ENCODE measurements around the gene CHST9. TPM values are rescaled to one million over a fixed set of nuclear protein-coding genes. Genes with fewer than 3 reads are reported as not detected.
"Not testable (repeated sequence)": the region's sequence is repeated elsewhere in the genome, so short reads cannot be mapped to it uniquely, and the experiment has no call there.

CHST9 gene
- total and polyA plus RNA-seq, 5 experiments from 2014 or later = not detected

DNA sequence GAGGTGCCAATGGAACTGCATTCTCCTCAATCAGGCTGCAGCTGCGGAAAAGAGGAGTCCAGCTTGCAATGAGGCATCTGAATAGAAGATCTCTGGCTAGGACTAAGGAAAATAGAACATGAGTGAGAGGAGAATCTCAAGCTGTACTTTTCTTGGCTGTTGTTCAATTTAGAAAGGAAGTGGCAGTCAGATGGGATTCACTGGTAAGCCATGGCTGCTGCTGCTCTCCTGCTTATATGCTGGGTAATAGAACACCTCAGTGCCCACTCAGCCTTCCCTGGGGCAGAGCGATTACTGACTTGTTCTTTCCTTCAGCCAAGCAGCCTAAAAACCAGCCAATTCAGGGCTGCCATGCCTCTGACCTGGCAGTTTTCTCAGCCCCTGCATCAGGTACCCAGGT, 17.6 kb upstream of the CHST9 start:
- POLR2A ChIA-PET = no interaction called here

DNA sequence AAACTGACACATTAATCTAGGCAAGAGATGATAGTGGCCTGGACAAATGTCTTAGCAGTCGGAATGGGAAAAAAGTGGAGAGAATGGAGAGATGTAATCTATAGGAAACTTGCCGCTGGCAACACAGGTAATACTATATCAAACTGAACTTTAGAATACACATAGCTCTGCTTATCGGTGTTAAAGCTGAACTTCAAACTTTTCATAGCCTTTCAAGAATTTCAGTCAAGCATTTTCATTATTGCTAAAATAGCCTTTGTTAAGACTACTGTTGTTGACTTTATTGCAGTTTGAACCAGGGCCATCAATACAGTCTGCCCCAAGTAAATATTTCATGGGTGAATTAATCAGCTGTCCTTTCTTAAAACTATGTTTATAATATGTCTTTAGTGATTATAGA, 12.9 kb upstream of the CHST9 start:
- Mint-ChIP-seq H3K27ac (no peak overlapping the region), H3K36me3 (no peaks in the 10 kb centered on the region), H3K27me3 (no peaks in the 10 kb centered on the region), H3K4me1 (no peaks in the 10 kb centered on the region), H3K4me3 (no peak overlapping the region), H3K9me3 (peaks cover 0 to 12% (median 6%) of the 10 kb centered on the region in 9 donors)
- POLR2A ChIA-PET = no interaction called here
- DNase-seq (no peak), ATAC-seq (no peak)

More for the DNA sequence above, 17.6 kb upstream of the CHST9 start:
- Mint-ChIP-seq H3K27me3 (no peaks in the 10 kb centered on the region), H3K27ac (no peak overlapping the region), H3K4me1 (no peaks in the 10 kb centered on the region), H3K36me3 (no peaks in the 10 kb centered on the region), H3K4me3 (no peak overlapping the region), H3K9me3 (peaks cover 0 to 16% (median 3%) of the 10 kb centered on the region in 9 donors)
- no peak for ATAC-seq
- DNase-seq = no peak

DNA sequence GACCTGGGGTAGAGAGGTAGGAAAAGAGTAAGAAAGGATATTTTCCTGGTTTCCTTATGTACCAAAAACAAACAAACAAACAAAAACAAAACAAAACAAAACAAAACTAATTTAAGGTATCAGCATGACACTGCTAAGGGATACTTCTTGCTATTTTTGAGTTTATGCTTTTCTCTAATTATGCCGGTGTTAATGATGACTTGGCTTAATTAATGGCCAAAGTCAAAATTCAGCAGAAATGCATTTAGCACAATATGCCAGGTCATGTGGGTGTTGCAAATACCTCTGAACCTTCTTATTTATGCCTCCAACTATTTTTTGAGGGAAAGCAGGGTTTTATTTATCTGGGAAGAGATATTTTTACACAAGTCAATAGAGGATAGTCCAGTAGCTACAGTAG, 3.2 kb upstream of the CHST9 start:
- peaks cover 0 to 14% (median 6%) of the 10 kb centered on the region in 9 donors for H3K9me3 Mint-ChIP-seq
- peaks cover 0 to 2% (median under 1%) of the 10 kb centered on the region in 4 donors for H3K4me1 Mint-ChIP-seq
- peaks cover 0 to 2% (median 0%) of the 10 kb centered on the region in 3 donors for H3K36me3 Mint-ChIP-seq
- POLR2A ChIA-PET = no interaction called here
- no peak for ATAC-seq
- no peak overlapping the region for H3K4me3 Mint-ChIP-seq
- no peak for DNase-seq
- H3K27me3 Mint-ChIP-seq = peaks cover 14 to 36% (median 20%) of the 10 kb centered on the region in 5 donors
- H3K27ac Mint-ChIP-seq = no peak overlapping the region

DNA sequence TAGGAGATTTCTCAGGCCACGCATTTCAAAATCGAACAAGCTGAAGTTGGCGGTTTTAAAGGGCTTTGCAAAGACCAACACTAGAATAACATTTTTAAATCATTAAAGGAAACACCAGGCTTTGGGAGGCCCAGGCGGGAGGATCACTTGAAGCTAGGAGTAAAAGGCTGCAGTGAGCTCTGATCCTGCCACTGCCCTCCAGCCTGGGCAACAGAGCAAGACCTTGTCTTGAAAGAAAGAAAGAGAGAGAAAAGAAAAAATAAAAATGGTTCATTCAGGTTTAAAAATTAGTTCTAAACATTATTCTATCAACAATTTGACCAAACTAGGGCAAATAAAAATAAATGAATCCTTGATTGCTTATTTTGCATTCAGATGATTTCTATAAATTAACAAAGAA, 789 bp upstream of the CHST9 start:
- H3K27ac Mint-ChIP-seq = no peak overlapping the region
- no peak for ATAC-seq
- peaks cover 0 to 2% (median under 1%) of the 10 kb centered on the region in 4 donors for H3K4me1 Mint-ChIP-seq
- POLR2A ChIA-PET = no interaction called here
- DNase-seq = no peak
- H3K9me3 Mint-ChIP-seq = peaks cover 0 to 16% (median 6%) of the 10 kb centered on the region in 9 donors
- no peak overlapping the region for H3K4me3 Mint-ChIP-seq
- peaks cover 0 to 4% (median 0%) of the 10 kb centered on the region in 3 donors for H3K36me3 Mint-ChIP-seq
- peaks cover 19 to 43% (median 21%) of the 10 kb centered on the region in 5 donors for H3K27me3 Mint-ChIP-seq

DNA sequence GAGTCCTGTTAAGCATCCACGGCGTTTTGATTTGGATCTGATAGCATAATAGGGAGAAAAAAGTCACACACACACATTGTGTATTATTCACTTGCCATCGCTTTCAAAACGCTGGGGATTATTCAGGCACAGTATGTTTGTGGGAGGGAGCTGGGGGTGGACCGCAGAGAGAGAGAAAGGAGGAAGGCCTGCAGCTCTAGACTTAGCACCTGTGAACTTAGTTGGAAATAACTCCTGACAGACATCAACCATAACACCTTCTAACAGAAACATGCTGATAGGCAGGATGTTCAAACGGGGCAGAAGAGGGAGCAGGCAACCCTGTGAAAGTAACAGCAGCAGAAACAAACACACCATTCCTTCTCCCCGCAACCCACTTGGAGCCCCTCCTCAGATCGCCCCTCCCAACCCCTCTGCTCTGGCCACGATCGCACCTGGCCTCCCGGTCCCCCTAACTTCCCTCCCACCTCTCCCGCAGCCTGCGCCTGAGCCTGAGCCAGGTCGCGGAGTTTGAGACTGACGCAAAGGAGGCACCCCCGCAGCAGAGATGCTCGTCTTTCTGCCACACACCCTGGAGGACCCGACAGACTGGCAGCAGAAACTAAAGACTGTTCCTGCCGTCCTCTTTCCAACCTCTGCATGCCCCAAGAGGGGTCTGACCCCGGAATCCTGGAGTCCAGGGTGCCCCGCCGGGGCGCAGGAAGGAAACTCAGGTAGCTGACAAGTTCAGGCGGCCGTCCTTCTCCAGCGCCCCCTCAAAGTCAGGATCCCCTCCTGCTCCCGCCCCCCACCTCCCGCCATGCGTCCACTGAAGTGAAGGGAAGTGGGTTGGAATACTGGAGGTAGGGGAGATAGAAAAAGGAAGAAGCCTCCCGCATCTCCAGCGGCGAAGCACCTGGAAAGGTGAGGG, 738 bp downstream of the CHST9 start:
- H3K27me3 Mint-ChIP-seq = peaks cover 19 to 43% (median 21%) of the 10 kb centered on the region in 5 donors
- no peak for DNase-seq
- ATAC-seq = no peak
- H3K27ac Mint-ChIP-seq = no peak overlapping the region
- peaks cover 0 to 16% (median 6%) of the 10 kb centered on the region in 9 donors for H3K9me3 Mint-ChIP-seq
- H3K36me3 Mint-ChIP-seq = peaks cover 0 to 4% (median 0%) of the 10 kb centered on the region in 3 donors
- POLR2A ChIA-PET = no interaction called here
- no peak overlapping the region for H3K4me3 Mint-ChIP-seq
- peaks cover 0 to 2% (median under 1%) of the 10 kb centered on the region in 4 donors for H3K4me1 Mint-ChIP-seq

DNA sequence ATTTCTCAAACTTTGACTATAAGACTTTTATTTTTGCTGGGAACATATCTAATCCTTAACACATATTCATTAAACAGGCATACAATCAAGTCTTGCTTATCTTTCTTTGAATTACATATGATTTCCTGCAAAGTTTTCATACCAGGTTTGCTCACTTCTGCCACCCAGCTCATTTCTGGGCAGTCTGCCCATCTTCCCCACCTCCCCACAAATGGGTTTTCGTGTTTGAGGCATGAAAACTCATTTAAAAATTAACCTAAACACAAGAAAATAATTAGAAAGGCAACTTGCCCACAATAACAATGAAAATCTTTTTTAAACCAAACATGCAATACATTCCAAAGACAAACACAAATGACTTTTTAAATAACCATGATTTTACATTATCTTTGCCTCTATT, 3.4 kb downstream of the CHST9 start:
- DNase-seq (no peak), ATAC-seq (no peak)
- Mint-ChIP-seq H3K36me3 (peaks cover 0 to 4% (median 0%) of the 10 kb centered on the region in 3 donors), H3K27me3 (peaks cover 18 to 37% (median 21%) of the 10 kb centered on the region in 5 donors), H3K4me3 (no peak overlapping the region), H3K4me1 (peaks cover 0 to 2% (median under 1%) of the 10 kb centered on the region in 4 donors), H3K27ac (no peak overlapping the region), H3K9me3 (peaks cover 0 to 16% (median 6%) of the 10 kb centered on the region in 9 donors)
- POLR2A ChIA-PET = no interaction called here

DNA sequence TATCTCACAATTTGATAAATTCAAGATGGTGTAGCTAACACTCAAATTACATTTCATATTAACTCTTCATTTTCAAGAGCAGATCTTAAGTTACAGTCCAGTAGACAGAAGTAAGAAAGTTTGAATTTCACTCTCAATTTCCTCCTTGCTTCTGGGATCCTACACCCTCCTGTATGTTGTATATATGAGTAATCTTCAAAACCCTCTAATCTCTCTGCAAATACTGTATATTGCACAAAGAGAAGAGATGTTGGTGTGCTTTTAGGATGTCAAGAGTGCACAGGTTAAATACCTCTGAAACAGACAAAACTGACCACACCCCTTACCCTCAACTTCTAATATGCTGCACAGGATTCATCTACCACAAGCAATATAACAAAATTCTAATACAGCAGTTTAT, 6.7 kb downstream of the CHST9 start:
- Mint-ChIP-seq H3K27me3 (peaks cover 2 to 8% (median 6%) of the 10 kb centered on the region in 5 donors), H3K27ac (no peak overlapping the region), H3K4me1 (no peaks in the 10 kb centered on the region), H3K9me3 (peaks cover 0 to 19% (median 2%) of the 10 kb centered on the region in 9 donors), H3K4me3 (no peak overlapping the region), H3K36me3 (peaks cover 0 to 2% (median 0%) of the 10 kb centered on the region in 3 donors)
- POLR2A ChIA-PET = no interaction called here
- ATAC-seq (no peak), DNase-seq (no peak)

DNA sequence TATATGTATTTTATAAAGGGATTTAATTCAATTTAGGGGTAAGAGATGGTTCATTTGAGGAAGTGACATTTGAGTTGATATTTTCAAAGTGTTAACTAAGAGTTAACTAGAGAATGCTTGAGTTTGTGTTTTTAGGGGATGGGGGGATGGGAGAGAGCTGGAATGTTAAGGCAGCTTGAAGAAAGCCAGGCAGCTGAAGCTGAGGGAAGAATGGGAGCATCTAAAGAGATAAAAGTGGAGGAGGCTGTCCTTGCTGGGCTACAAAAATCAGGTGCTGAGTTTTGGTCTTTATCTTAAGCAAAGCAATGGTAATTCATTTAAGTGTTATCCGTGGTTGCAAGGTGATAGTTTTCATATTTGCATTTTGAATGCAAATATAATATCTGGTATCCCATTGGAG, 9.2 kb downstream of the CHST9 start:
- DNase-seq (no peak), ATAC-seq (no peak)
- Mint-ChIP-seq H3K4me1 (no peaks in the 10 kb centered on the region), H3K27ac (no peak overlapping the region), H3K27me3 (no peaks in the 10 kb centered on the region), H3K4me3 (no peak overlapping the region), H3K36me3 (no peaks in the 10 kb centered on the region), H3K9me3 (peaks cover 0 to 19% (median 0%) of the 10 kb centered on the region in 9 donors)
- POLR2A ChIA-PET = no interaction called here

DNA sequence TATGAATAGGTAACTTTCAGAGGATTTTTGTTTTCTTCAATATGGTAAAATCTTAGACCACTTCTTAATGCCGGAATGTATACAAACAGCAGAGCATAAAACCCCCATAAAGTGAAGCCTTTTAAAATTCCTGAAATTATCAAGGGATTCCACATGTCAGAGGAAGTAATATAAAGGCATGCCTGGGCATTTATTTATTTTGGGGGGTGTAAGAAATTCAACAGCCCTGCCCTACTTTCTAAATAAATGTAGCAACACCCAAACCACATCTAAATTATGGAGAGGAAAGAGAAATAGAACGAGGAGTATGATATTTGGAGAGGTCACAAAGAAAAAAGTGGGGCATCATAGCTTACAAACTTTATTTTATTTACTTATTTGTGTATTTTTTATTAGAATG, 9.9 kb downstream of the CHST9 start:
- Mint-ChIP-seq H3K27me3 (no peaks in the 10 kb centered on the region), H3K4me1 (no peaks in the 10 kb centered on the region), H3K4me3 (no peak overlapping the region), H3K36me3 (no peaks in the 10 kb centered on the region), H3K9me3 (peaks cover 0 to 19% (median 0%) of the 10 kb centered on the region in 9 donors), H3K27ac (no peak overlapping the region)
- POLR2A ChIA-PET = no interaction called here
- no peak for ATAC-seq
- DNase-seq = no peak

DNA sequence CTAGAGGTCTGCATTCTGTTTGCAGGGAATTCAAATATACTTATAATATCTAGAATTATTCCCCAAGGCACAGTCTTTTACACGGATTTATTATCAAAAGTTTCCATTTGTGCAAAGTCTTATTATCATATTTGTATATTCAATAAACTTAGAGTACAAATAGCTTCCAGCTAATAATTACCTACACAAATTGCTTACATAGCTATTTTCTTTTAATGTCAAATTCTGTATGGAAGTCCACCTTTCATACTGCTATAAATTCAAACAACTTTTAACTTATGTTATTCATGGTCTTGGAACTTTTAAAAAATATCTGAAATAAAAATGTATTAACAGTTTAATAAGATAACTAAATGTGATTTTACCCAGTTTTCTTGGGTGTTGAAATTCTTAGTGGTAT, 13.1 kb downstream of the CHST9 start:
- Mint-ChIP-seq H3K27ac (no peak overlapping the region), H3K9me3 (peaks cover 0 to 19% (median 6%) of the 10 kb centered on the region in 9 donors), H3K4me1 (no peaks in the 10 kb centered on the region), H3K36me3 (no peaks in the 10 kb centered on the region), H3K4me3 (no peak overlapping the region), H3K27me3 (no peaks in the 10 kb centered on the region)
- POLR2A ChIA-PET = no interaction called here
- ATAC-seq (no peak), DNase-seq (no peak)

DNA sequence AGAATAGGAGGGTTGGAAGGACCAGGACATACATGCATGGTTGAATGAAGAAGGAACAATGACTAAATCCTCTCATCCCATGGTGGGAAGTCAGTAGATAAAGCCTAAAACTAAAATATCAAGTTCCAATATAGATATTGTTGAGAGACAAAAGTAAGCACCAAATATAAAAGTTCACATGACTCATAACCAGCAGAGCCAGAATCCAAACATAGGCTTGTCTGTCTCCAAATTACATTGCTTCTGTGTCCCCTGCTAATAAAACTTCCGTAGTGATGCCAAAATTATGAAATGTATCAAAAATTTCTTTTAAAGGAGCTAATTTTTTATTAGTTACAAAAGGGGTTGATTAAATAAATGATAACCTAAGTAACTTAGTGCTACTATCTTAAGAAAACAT, 19.7 kb downstream of the CHST9 start:
- H3K27ac Mint-ChIP-seq = no peak overlapping the region
- H3K27me3 Mint-ChIP-seq = no peaks in the 10 kb centered on the region
- POLR2A ChIA-PET = no interaction called here
- no peak for ATAC-seq
- DNase-seq = no peak
- H3K36me3 Mint-ChIP-seq = peaks cover 0 to 1% (median 0%) of the 10 kb centered on the region in 3 donors
- peaks cover 0 to 26% (median 10%) of the 10 kb centered on the region in 9 donors for H3K9me3 Mint-ChIP-seq
- no peak overlapping the region for H3K4me3 Mint-ChIP-seq
- H3K4me1 Mint-ChIP-seq = no peaks in the 10 kb centered on the region

DNA sequence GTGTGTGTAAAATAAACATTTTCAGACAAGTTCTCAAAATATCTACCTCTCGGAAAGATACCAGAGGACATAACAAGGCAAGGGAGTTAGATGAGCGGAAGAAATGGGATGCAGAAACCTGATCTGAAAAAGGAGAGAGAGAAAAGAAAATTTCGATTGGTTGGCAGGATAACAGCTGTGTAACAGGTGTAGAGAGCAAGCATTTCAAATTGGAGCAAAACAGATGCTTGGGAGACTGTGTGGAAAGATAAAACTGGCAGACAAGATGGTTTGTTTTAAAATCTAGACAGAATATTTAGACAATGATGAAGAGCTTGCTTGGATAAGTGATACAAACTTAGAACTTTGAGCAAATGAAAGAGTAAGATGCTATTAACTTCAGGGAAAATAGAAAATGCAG, 20.2 kb downstream of the CHST9 start:
- peaks cover 0 to 26% (median 12%) of the 10 kb centered on the region in 9 donors for H3K9me3 Mint-ChIP-seq
- H3K4me1 Mint-ChIP-seq = no peaks in the 10 kb centered on the region
- H3K27me3 Mint-ChIP-seq = no peaks in the 10 kb centered on the region
- no peak overlapping the region for H3K4me3 Mint-ChIP-seq
- DNase-seq (no peak), ATAC-seq (no peak)
- POLR2A ChIA-PET = no interaction called here
- H3K27ac Mint-ChIP-seq = no peak overlapping the region
- peaks cover 0 to 1% (median 0%) of the 10 kb centered on the region in 3 donors for H3K36me3 Mint-ChIP-seq

DNA sequence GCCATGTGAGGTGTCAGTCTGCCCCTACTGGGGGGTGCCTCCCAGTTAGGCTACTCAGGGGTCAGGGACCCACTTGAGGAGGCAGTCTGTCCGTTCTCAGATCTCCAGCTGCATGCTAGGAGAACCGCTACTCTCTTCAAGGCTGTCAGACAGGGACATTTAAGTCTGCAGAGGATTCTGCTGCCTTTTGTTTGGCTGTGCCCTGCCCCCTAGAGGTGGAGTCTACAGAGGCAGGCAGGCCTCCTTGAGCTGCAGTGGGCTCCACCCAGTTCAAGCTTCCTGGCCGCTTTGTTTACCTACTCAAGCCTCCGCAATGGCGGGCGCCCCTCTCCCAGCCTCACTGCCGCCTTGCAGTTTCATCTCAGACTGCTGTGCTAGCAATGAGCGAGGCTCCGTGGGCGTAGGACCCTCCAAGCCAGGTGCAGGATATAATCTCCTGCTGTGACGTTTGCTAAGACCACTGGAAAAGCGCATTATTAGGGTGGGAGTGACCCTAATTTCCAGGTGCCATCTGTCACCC, 21.9 kb downstream of the CHST9 start:
- POLR2A ChIA-PET, H3K4me1 Mint-ChIP-seq: not testable (repeated sequence)

More for the DNA sequence above, 21.9 kb downstream of the CHST9 start:
- H3K4me3 Mint-ChIP-seq, DNase-seq, H3K27ac Mint-ChIP-seq, ATAC-seq, H3K36me3 Mint-ChIP-seq, H3K27me3 Mint-ChIP-seq: not testable (repeated sequence)
- peaks cover 0 to 23% (median 12%) of the 10 kb centered on the region in 9 donors for H3K9me3 Mint-ChIP-seq

Measured in naive thymus-derived CD8-positive, alpha-beta T cell (primary cell).